Pulmonary artery endothelial cell (primary cell): ENCODE data around the gene SLC6A11. TPM values are rescaled to one million over a fixed set of nuclear protein-coding genes. Genes with fewer than 3 reads are reported as not detected.

ENCODE experiments used
- DNase-seq: peaks from one replicate; pipeline ENCODE4 v3.0.0-alpha.2; 2011; ENCODE audit warnings: low read depth, low spot score
- total RNA-seq: library from RNA; depleted of rRNA; stranded (reverse); fragments of >200 nt; gene quantifications from 2 replicates; pipeline ENCODE4 v1.2.3, GENCODE V29; 2014

Gene SLC6A11
- not detected in 2 replicates for total RNA-seq

GRCh38 chr3:10816019-10816862 lies at the start of gene SLC6A11:
TSS of gene SLC6A11 (plus strand) at chr3:10816228. CDS start at chr3:10816266, 38 bp downstream.
- no peak for DNase-seq

- DNase-seq: no peak
Observed at GRCh38 chr3:10768708-10769394, 47.2 kb upstream of the SLC6A11 start.

- DNase-seq: no peak
Observed at GRCh38 chr3:10770547-10770946, 45.5 kb upstream of the SLC6A11 start.

- DNase-seq: no peak
Observed at GRCh38 chr3:10770981-10771380, 45.0 kb upstream of the SLC6A11 start.

- DNase-seq: no peak
Observed at GRCh38 chr3:10771486-10772270, 44.4 kb upstream of the SLC6A11 start.

GRCh38 chr3:10772271-10773161 lies 43.5 kb upstream of the SLC6A11 start:
- DNase-seq: no peak

- DNase-seq: no peak
Observed at GRCh38 chr3:10774129-10774670, 41.8 kb upstream of the SLC6A11 start.

GRCh38 chr3:10774825-10775224 lies 41.2 kb upstream of the SLC6A11 start:
- DNase-seq: no peak

- DNase-seq: no peak
Observed at GRCh38 chr3:10775259-10775658, 40.8 kb upstream of the SLC6A11 start.

- no peak for DNase-seq
Observed at GRCh38 chr3:10775828-10776227, 40.2 kb upstream of the SLC6A11 start.

- DNase-seq: no peak
Observed at GRCh38 chr3:10777627-10778026, 38.4 kb upstream of the SLC6A11 start.

GRCh38 chr3:10778492-10779292 lies 37.3 kb upstream of the SLC6A11 start:
- DNase-seq: no peak

GRCh38 chr3:10779293-10779805 lies 36.7 kb upstream of the SLC6A11 start:
- DNase-seq: no peak

GRCh38 chr3:10780243-10780642 lies 35.8 kb upstream of the SLC6A11 start:
- DNase-seq: no peak

- no peak for DNase-seq
Observed at GRCh38 chr3:10780922-10781321, 35.1 kb upstream of the SLC6A11 start.

- no peak for DNase-seq
Observed at GRCh38 chr3:10781981-10782380, 34.0 kb upstream of the SLC6A11 start.

GRCh38 chr3:10783360-10784351 lies 32.4 kb upstream of the SLC6A11 start:
- no peak for DNase-seq

GRCh38 chr3:10786640-10787039 lies 29.4 kb upstream of the SLC6A11 start:
- no peak for DNase-seq
